Endometrial microvascular endothelial cells (primary cell): ENCODE results near the gene OGA. TPM values are rescaled to one million over a fixed set of nuclear protein-coding genes. Genes with fewer than 3 reads are reported as not detected.

ENCODE experiments used
- in situ Hi-C: cut with HindIII; loops from 2 replicates; pipeline ENCODE4 v1.10.0; 2017; ENCODE audit warnings: low sequenced_read_pairs, low pct_unique_long_range_greater_than_20kb; ENCODE audit errors: inconsistent ontology term
- total RNA-seq: library from RNA; depleted of rRNA; stranded (reverse); fragments of >200 nt; gene quantifications from one replicate; pipeline ENCODE4 v1.2.3, GENCODE V29; 2015; ENCODE audit errors: inconsistent ontology term

The OGA gene
- total RNA-seq, 1 donor from 2014 or later: 51.8 TPM

GRCh38 chr10:101814466-101815071 lies 3.7 kb downstream of the OGA start:
- in situ Hi-C loops: no loop called here

GRCh38 chr10:101812606-101813005 lies 5.6 kb downstream of the OGA start:
- in situ Hi-C loops: no loop called here

GRCh38 chr10:101807158-101807557 lies 11.1 kb downstream of the OGA start:
- in situ Hi-C loops: no loop called here

- in situ Hi-C loops: no loop called here
Observed at GRCh38 chr10:101803511-101803910, 14.7 kb downstream of the OGA start.

- in situ Hi-C loops: loop anchor here (25.0 kb wide), 1 partner anchor 210 kb away; the partner anchor contains the start of genes DPCD and POLL
Observed at GRCh38 chr10:101797403-101798059, 20.7 kb downstream of the OGA start.

GRCh38 chr10:101793526-101793925 lies 24.7 kb downstream of the OGA start:
- in situ Hi-C loops: loop anchor here (25.0 kb wide), 1 partner anchor 206 kb away; the partner anchor contains the start of genes DPCD and POLL

- in situ Hi-C loops: loop anchor here (25.0 kb wide), 1 partner anchor 202 kb away; the partner anchor contains the start of genes DPCD and POLL
Observed at GRCh38 chr10:101789686-101790085, 28.6 kb downstream of the OGA start.

- in situ Hi-C loops: loop anchor here (25.0 kb wide), 1 partner anchor 202 kb away; the partner anchor contains the start of genes DPCD and POLL
Observed at GRCh38 chr10:101789231-101789630, 29.0 kb downstream of the OGA start.

GRCh38 chr10:101785801-101786200 lies 32.4 kb downstream of the OGA start:
- in situ Hi-C loops: loop anchor here (25.0 kb wide), 1 partner anchor 198 kb away; the partner anchor contains the start of genes DPCD and POLL

GRCh38 chr10:101784558-101784957 lies 33.7 kb downstream of the OGA start:
- in situ Hi-C loops: loop anchor here (25.0 kb wide), 1 partner anchor 197 kb away; the partner anchor contains the start of genes DPCD and POLL

GRCh38 chr10:101783736-101784118 lies 34.5 kb downstream of the OGA start:
- in situ Hi-C loops: loop anchor here (25.0 kb wide), 1 partner anchor 196 kb away; the partner anchor contains the start of genes DPCD and POLL

GRCh38 chr10:101782811-101783735 lies 35.2 kb downstream of the OGA start, which contains the start of gene NPM3:
TSS of gene NPM3 (minus strand) at chr10:101783446. CDS start at chr10:101783390, 56 bp downstream.
- in situ Hi-C loops: loop anchor here (25.0 kb wide), 1 partner anchor 196 kb away; the partner anchor contains the start of genes DPCD and POLL

GRCh38 chr10:101781984-101782810 lies 36.0 kb downstream of the OGA start:
- in situ Hi-C loops: loop anchor here (25.0 kb wide), 1 partner anchor 195 kb away; the partner anchor contains the start of genes DPCD and POLL

GRCh38 chr10:101781655-101781983 lies 36.6 kb downstream of the OGA start:
- in situ Hi-C loops: loop anchor here (25.0 kb wide), 1 partner anchor 194 kb away; the partner anchor contains the start of genes DPCD and POLL

GRCh38 chr10:101780818-101781654 lies 37.2 kb downstream of the OGA start:
- in situ Hi-C loops: loop anchor here (25.0 kb wide), 1 partner anchor 194 kb away; the partner anchor contains the start of genes DPCD and POLL

GRCh38 chr10:101780187-101780817 lies 37.9 kb downstream of the OGA start:
- in situ Hi-C loops: loop anchor here (25.0 kb wide), 1 partner anchor 193 kb away; the partner anchor contains the start of genes DPCD and POLL
